CD14-positive monocyte (primary cell): ENCODE results near the gene DDAH1. TPM values are rescaled to one million over a fixed set of nuclear protein-coding genes. Genes with fewer than 3 reads are reported as not detected.

Source experiments
- DNase-seq, 3 donors: peaks; one replicate each; pipeline ENCODE4 v3.0.0-alpha.2; 2011 to 2022
- H2AFZ ChIP-seq: 2 replicates; pipeline ENCODE4 v1.6.0; 2012; ENCODE audit warnings: mild to moderate bottlenecking, low read depth, low read length, inconsistent platforms; ENCODE audit not compliant: insufficient read depth, poor library complexity, severe bottlenecking
- H3K27ac ChIP-seq, 2 donors: 1 replicate in 1 of 2; 2 replicates in 1 of 2; pipeline ENCODE4 v1.5.1; 2012 to 2013; ENCODE audit warnings: low read length in 2 of 2, control low read depth in 1 of 2, inconsistent platforms in 1 of 2, low read depth in 1 of 2, mild to moderate bottlenecking in 1 of 2
- H3K27me3 ChIP-seq, 2 donors: one replicate each; pipeline versions ENCODE4 v1.6.0 to v1.6.1; 2011 to 2013; ENCODE audit warnings: low read length in 2 of 2; ENCODE audit not compliant: control insufficient read depth in 2 of 2, insufficient read depth in 2 of 2
- H3K36me3 ChIP-seq, 2 donors: replicated peaks in 1 of 2; 1 replicate in 1 of 2; 2 replicates in 1 of 2; pipeline versions ENCODE4 v1.5.1 to v1.6.1; 2012 to 2013; ENCODE audit warnings: low read length in 2 of 2, control low read depth in 1 of 2, inconsistent platforms in 1 of 2, mild to moderate bottlenecking in 1 of 2; ENCODE audit not compliant: insufficient read depth in 2 of 2, control insufficient read depth in 1 of 2
- H3K4me1 ChIP-seq, 2 donors: 1 replicate in 1 of 2; 2 replicates in 1 of 2; pipeline versions ENCODE4 v1.5.1 to v1.6.1; 2012 to 2013; ENCODE audit warnings: low read length in 2 of 2, control low read depth in 1 of 2, inconsistent platforms in 1 of 2, mild to moderate bottlenecking in 1 of 2, moderate library complexity in 1 of 2; ENCODE audit not compliant: insufficient read depth in 2 of 2, control insufficient read depth in 1 of 2
- H3K4me2 ChIP-seq: replicated peaks from 2 replicates; pipeline ENCODE3; 2012; ENCODE audit warnings: low read length, moderate library complexity, mild to moderate bottlenecking; ENCODE audit not compliant: poor library complexity, severe bottlenecking; ENCODE audit errors: extremely low read depth
- H3K4me3 ChIP-seq, 3 experiments: fragments of 200-600 bp in 1 of 3; sonication (generic) in 1 of 3; replicated peaks in 1 of 3; 1 replicate in 2 of 3; 2 replicates in 1 of 3; pipeline ENCODE4 v1.5.1; 2011 to 2013; ENCODE audit warnings: low read length in 3 of 3, mild to moderate bottlenecking in 3 of 3, control low read depth in 2 of 3, low read depth in 2 of 3, inconsistent platforms in 1 of 3, moderate library complexity in 1 of 3
- H3K79me2 ChIP-seq: 2 replicates; pipeline ENCODE4 v1.6.0; 2012; ENCODE audit warnings: mild to moderate bottlenecking, control low read depth, inconsistent platforms, low read length, moderate library complexity; ENCODE audit not compliant: insufficient read depth
- H3K9ac ChIP-seq: 2 replicates; pipeline ENCODE4 v1.6.0; 2017; ENCODE audit warnings: low read length, mild to moderate bottlenecking; ENCODE audit not compliant: insufficient read depth, poor library complexity, severe bottlenecking
- H3K9me3 ChIP-seq, 2 donors: replicated peaks in 1 of 2; 1 replicate in 1 of 2; 2 replicates in 1 of 2; pipeline versions ENCODE4 v1.5.1 to v1.6.1; 2012 to 2013; ENCODE audit warnings: low read length in 2 of 2, control low read depth in 1 of 2; ENCODE audit not compliant: control insufficient read depth in 1 of 2, insufficient read depth in 1 of 2
- H4K20me1 ChIP-seq: 2 replicates; pipeline ENCODE4 v1.6.0; 2012; ENCODE audit warnings: mild to moderate bottlenecking, low read length, control low read depth, moderate library complexity; ENCODE audit not compliant: insufficient read depth
- H3K27ac Mint-ChIP-seq, 7 donors: one replicate each; pipeline ENCODE4 v1.8.0; 2020; ENCODE audit warnings: mild to moderate bottlenecking in 7 of 7, mixed read lengths in 7 of 7, moderate library complexity in 6 of 7, inconsistent platforms in 2 of 7
- H3K27me3 Mint-ChIP-seq, 3 donors: one replicate each; pipeline ENCODE4 v1.8.0; 2021 to 2022; ENCODE audit warnings: low read depth in 3 of 3, mild to moderate bottlenecking in 3 of 3, mixed read lengths in 3 of 3, moderate library complexity in 3 of 3, inconsistent platforms in 1 of 3
- H3K36me3 Mint-ChIP-seq, 2 donors: one replicate each; pipeline ENCODE4 v1.8.0; 2020; ENCODE audit warnings: mixed read lengths in 2 of 2, inconsistent platforms in 1 of 2, mild to moderate bottlenecking in 1 of 2
- H3K4me1 Mint-ChIP-seq: one replicate; pipeline ENCODE4 v1.8.0; 2020; ENCODE audit warnings: mild to moderate bottlenecking, mixed read lengths
- H3K4me3 Mint-ChIP-seq, 2 donors: one replicate each; pipeline ENCODE4 v1.8.0; 2020; ENCODE audit warnings: mild to moderate bottlenecking in 2 of 2, mixed read lengths in 2 of 2, moderate library complexity in 1 of 2
- H3K9me3 Mint-ChIP-seq, 7 donors: one replicate each; pipeline ENCODE4 v1.8.0; 2020 to 2022; ENCODE audit warnings: mixed read lengths in 7 of 7, mild to moderate bottlenecking in 6 of 7, moderate library complexity in 6 of 7, inconsistent platforms in 2 of 7
- WGBS: methylation state at CpG from one replicate; pipeline ENCODE4 v1.1.5; 2013; ENCODE audit warnings: missing lambda C conversion rate; ENCODE audit not compliant: insufficient coverage; 5-methylcytosine and 5-hydroxymethylcytosine counted together
- intact Hi-C, 2 donors: fragments of 100-400 bp; cut with micrococcal nuclease; formaldehyde crosslinking; loops; one replicate each; pipeline versions ENCODE4 v1.15.0 to v1.15.1; 2023
- polyA plus RNA-seq, 3 donors: library from polyadenylated mRNA; depleted of rRNA in 1 of 3; unstranded in 2 of 3; stranded (reverse) in 1 of 3; fragments of 300-500 nt in 2 of 3; fragments of >200 nt in 1 of 3; fragmentation: Illumina TruSeq in 2 of 3; gene quantifications; 1 replicate in 2 of 3; 2 replicates in 1 of 3; pipeline ENCODE4 v1.2.3, GENCODE V29; 2012 to 2021
- TF ChIP-seq, protein P1 (sequence below): fragments of 200-600 bp; IDR thresholded peaks from one replicate; pipeline ENCODE4 v1.8.0; 2022; ENCODE audit warnings: antibody characterized with exemption, mild to moderate bottlenecking

The DDAH1 gene
- polyA plus RNA-seq, 3 donors = not detected

DNA sequence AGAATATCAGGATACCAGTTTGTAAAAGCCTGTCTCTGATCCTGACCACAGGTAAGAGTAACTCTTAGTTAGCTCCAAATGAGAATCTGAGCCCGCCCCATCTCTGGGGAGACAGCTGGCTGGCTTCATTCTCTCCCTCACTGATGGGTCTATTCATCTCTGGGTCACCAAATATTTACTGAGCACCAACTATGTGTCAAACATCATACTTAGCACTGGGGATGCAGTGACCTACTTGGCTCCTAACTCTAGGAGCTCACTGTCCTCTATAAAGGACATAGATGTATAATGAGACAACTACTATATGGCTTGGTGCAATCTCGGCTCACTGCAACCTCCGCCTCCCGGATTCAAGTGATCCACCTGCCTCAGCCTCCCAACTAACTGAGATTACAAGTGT is 158.7 kb downstream of the DDAH1 start:
- no peaks in the 10 kb centered on the region for H3K9me3 Mint-ChIP-seq
- Histone ChIP-seq H4K20me1 (no peaks in the 10 kb centered on the region), H3K36me3 (no peaks in the 10 kb centered on the region), H3K27ac (no peak overlapping the region), H3K79me2 (no peaks in the 10 kb centered on the region), H3K27me3 (peaks cover 9 to 24% of the 10 kb centered on the region in 2 donors), H3K4me3 (no peak overlapping the region), H3K9me3 (no peaks in the 10 kb centered on the region), H3K9ac (no peak overlapping the region), H3K4me2 (no peak overlapping the region), H2AFZ (no peak overlapping the region), H3K4me1 (no peaks in the 10 kb centered on the region)
- H3K4me3 Mint-ChIP-seq = no peak overlapping the region
- peaks cover 3% of the 10 kb centered on the region for H3K4me1 Mint-ChIP-seq
- H3K27ac Mint-ChIP-seq = no peak overlapping the region
- H3K36me3 Mint-ChIP-seq = no peaks in the 10 kb centered on the region
- TF ChIP-seq, protein P1, sequence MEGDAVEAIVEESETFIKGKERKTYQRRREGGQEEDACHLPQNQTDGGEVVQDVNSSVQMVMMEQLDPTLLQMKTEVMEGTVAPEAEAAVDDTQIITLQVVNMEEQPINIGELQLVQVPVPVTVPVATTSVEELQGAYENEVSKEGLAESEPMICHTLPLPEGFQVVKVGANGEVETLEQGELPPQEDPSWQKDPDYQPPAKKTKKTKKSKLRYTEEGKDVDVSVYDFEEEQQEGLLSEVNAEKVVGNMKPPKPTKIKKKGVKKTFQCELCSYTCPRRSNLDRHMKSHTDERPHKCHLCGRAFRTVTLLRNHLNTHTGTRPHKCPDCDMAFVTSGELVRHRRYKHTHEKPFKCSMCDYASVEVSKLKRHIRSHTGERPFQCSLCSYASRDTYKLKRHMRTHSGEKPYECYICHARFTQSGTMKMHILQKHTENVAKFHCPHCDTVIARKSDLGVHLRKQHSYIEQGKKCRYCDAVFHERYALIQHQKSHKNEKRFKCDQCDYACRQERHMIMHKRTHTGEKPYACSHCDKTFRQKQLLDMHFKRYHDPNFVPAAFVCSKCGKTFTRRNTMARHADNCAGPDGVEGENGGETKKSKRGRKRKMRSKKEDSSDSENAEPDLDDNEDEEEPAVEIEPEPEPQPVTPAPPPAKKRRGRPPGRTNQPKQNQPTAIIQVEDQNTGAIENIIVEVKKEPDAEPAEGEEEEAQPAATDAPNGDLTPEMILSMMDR = no peak
- WGBS = 100% methylated on average over 3 of the region's 4 CpGs
- DNase-seq = no peak
- intact Hi-C loops = no loop called here
- H3K27me3 Mint-ChIP-seq = peaks cover 16 to 32% (median 23%) of the 10 kb centered on the region in 3 donors

DNA sequence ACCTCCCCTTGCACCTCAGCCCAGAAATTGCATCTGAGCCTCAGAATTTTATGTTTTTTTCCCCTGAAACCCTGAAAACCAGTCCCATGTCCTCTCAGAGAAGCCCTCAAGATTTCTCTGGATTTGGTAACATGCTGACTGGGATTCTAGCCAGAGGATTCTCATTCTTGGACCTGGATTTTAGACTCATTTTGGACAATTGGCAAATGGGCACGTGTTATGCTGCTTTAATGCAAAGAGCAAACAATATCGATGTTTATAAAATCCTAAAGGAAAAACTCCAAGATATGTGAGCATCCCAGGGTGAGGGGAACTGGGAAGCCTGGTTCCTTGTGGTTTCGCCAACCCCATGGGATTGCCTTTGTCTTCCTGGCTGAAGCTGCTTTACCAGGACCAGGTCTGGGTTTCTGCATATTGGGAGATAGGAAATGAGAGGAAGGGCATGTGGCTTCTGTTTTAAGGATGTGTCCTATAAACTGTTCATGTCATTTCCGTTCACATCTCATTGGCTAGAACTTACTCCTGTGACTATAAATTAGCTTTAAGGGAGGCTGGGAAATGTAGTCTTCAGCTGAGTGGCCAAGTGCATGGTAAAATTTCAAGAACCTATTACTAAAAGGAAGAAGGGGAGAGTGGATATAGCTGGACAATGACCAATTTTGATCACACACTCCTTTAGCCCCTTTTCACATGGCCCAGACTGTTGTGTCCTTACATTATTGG is 161.4 kb downstream of the DDAH1 start:
- Histone ChIP-seq H3K36me3 (no peaks in the 10 kb centered on the region), H4K20me1 (no peaks in the 10 kb centered on the region), H3K4me3 (no peak overlapping the region), H3K4me1 (no peaks in the 10 kb centered on the region), H3K27ac (no peak overlapping the region), H3K9me3 (no peaks in the 10 kb centered on the region), H3K9ac (no peak overlapping the region), H3K27me3 (peaks cover 2 to 9% of the 10 kb centered on the region in 2 donors), H3K79me2 (no peaks in the 10 kb centered on the region), H3K4me2 (no peak overlapping the region), H2AFZ (no peak overlapping the region)
- Mint-ChIP-seq H3K4me3 (no peak overlapping the region), H3K27ac (no peak overlapping the region), H3K9me3 (no peaks in the 10 kb centered on the region), H3K27me3 (peaks cover 5 to 10% (median 6%) of the 10 kb centered on the region in 3 donors), H3K36me3 (no peaks in the 10 kb centered on the region), H3K4me1 (peaks cover 3% of the 10 kb centered on the region)
- WGBS = 100% methylated on average over 3 of the region's 4 CpGs
- TF ChIP-seq, protein P1 = no peak
- DNase-seq = no peak
- intact Hi-C loops = no loop called here
